ENCODE data around the gene MGAT4A. TPM values are rescaled to one million over a fixed set of nuclear protein-coding genes. Genes with fewer than 3 reads are reported as not detected.

Gene MGAT4A
- total RNA-seq, 2 experiments from 2014 or later, result 200 to 204 TPM

GRCh38 chr2:98777710-98778109, 46.8 kb upstream of the MGAT4A start:
- Histone ChIP-seq H3K36me3 (ENCODE audit: insufficient read depth, low read length) (no peaks in the 10 kb centered on the region), H3K27me3 (ENCODE audit: control insufficient read depth in 1 of 2, insufficient read depth in 2 of 2, low read length in 2 of 2) (no peaks in the 10 kb centered on the region), H3K9me3 (ENCODE audit: control insufficient read depth in 1 of 2, insufficient read depth in 1 of 2, low read length in 2 of 2) (peaks cover 2 to 11% of the 10 kb centered on the region in 2 experiments), H3K27ac (ENCODE audit: low read depth in 1 of 2, low read length in 2 of 2) (no peak overlapping the region), H3K4me3 (ENCODE audit: low read length) (no peak overlapping the region), H3K4me1 (ENCODE audit: insufficient read depth, low read length) (peaks cover 32% of the 10 kb centered on the region)
- Mint-ChIP-seq H3K4me3 (no peak overlapping the region), H3K9me3 (peaks cover 5% of the 10 kb centered on the region), H3K27me3 (no peaks in the 10 kb centered on the region), H3K27ac (no peak overlapping the region), H3K4me1 (ENCODE audit: low read depth) (peaks cover 42% of the 10 kb centered on the region), H3K36me3 (ENCODE audit: low read depth) (no peaks in the 10 kb centered on the region)
- DNase-seq (no peak), ATAC-seq (ENCODE audit: poor library complexity) (no peak)
- intact Hi-C loops (cut with DNase I, micrococcal nuclease), result no loop called here
- TF ChIP-seq, protein P1, sequence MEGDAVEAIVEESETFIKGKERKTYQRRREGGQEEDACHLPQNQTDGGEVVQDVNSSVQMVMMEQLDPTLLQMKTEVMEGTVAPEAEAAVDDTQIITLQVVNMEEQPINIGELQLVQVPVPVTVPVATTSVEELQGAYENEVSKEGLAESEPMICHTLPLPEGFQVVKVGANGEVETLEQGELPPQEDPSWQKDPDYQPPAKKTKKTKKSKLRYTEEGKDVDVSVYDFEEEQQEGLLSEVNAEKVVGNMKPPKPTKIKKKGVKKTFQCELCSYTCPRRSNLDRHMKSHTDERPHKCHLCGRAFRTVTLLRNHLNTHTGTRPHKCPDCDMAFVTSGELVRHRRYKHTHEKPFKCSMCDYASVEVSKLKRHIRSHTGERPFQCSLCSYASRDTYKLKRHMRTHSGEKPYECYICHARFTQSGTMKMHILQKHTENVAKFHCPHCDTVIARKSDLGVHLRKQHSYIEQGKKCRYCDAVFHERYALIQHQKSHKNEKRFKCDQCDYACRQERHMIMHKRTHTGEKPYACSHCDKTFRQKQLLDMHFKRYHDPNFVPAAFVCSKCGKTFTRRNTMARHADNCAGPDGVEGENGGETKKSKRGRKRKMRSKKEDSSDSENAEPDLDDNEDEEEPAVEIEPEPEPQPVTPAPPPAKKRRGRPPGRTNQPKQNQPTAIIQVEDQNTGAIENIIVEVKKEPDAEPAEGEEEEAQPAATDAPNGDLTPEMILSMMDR (IDR thresholded peaks at IDR 0.05), result no peak
- POLR2A ChIA-PET, result interaction anchor here (1.1 kb wide), 1 partner anchor 46 kb away, joined by 4 read pairs; no protein-coding TSS in a partner anchor
- CTCF ChIA-PET, result interaction anchor here (1.5 kb wide), 1 partner anchor 18 kb away, joined by 4 read pairs; no protein-coding TSS in a partner anchor

- ChIA-PET CTCF (no interaction called here), POLR2A (interaction anchor here (1.1 kb wide), 1 partner anchor 46 kb away, joined by 4 read pairs; no protein-coding TSS in a partner anchor)
- Mint-ChIP-seq H3K27me3 (no peaks in the 10 kb centered on the region), H3K36me3 (ENCODE audit: low read depth) (peaks cover 2% of the 10 kb centered on the region), H3K4me3 (no peak overlapping the region), H3K27ac (no peak overlapping the region), H3K9me3 (peaks cover 5% of the 10 kb centered on the region), H3K4me1 (ENCODE audit: low read depth) (peaks cover 48% of the 10 kb centered on the region)
- Histone ChIP-seq H3K36me3 (ENCODE audit: insufficient read depth, low read length) (no peaks in the 10 kb centered on the region), H3K27me3 (ENCODE audit: control insufficient read depth in 1 of 2, insufficient read depth in 2 of 2, low read length in 2 of 2) (no peaks in the 10 kb centered on the region), H3K4me3 (ENCODE audit: low read length) (no peak overlapping the region), H3K4me1 (ENCODE audit: insufficient read depth, low read length) (peaks cover 38% of the 10 kb centered on the region), H3K9me3 (ENCODE audit: control insufficient read depth in 1 of 2, insufficient read depth in 1 of 2, low read length in 2 of 2) (peaks cover 0 to 6% of the 10 kb centered on the region in 2 experiments), H3K27ac (ENCODE audit: low read depth in 1 of 2, low read length in 2 of 2) (no peak overlapping the region)
- TF ChIP-seq, protein P1 (IDR thresholded peaks at IDR 0.05), result no peak
- DNase-seq, result no peak
- no peak for ATAC-seq (ENCODE audit: poor library complexity)
- intact Hi-C loops (cut with DNase I, micrococcal nuclease), result no loop called here
Measured at GRCh38 chr2:98777076-98777475, 46.1 kb upstream of the MGAT4A start.

- TF ChIP-seq, protein P1 (IDR thresholded peaks at IDR 0.05), result no peak
- no peak overlapping the region for H3K27ac ChIP-seq (ENCODE audit: low read depth in 1 of 2, low read length in 2 of 2)
- no peaks in the 10 kb centered on the region for H3K9me3 Mint-ChIP-seq
- no peaks in the 10 kb centered on the region for H3K36me3 ChIP-seq (ENCODE audit: insufficient read depth, low read length)
- ChIA-PET CTCF (no interaction called here), POLR2A (interaction anchor here (11.2 kb wide), 1 partner anchor 43 kb away, joined by 414 read pairs; the partner anchor contains the start of gene MGAT4A)
- no peaks in the 10 kb centered on the region for H3K27me3 ChIP-seq (ENCODE audit: control insufficient read depth in 1 of 2, insufficient read depth in 2 of 2, low read length in 2 of 2)
- no peak for ATAC-seq (ENCODE audit: poor library complexity)
- no peaks in the 10 kb centered on the region for H3K9me3 ChIP-seq (ENCODE audit: control insufficient read depth in 1 of 2, insufficient read depth in 1 of 2, low read length in 2 of 2)
- peaks cover 58% of the 10 kb centered on the region for H3K4me1 Mint-ChIP-seq (ENCODE audit: low read depth)
- H3K4me3 ChIP-seq (ENCODE audit: low read length), result no peak overlapping the region
- H3K27ac Mint-ChIP-seq, result peak overlapping the region; percentile 96
- peak overlapping the region; percentile 12 for H3K4me3 Mint-ChIP-seq
- H3K4me1 ChIP-seq (ENCODE audit: insufficient read depth, low read length), result peaks cover 46% of the 10 kb centered on the region
- H3K27me3 Mint-ChIP-seq, result no peaks in the 10 kb centered on the region
- peaks cover 8% of the 10 kb centered on the region for H3K36me3 Mint-ChIP-seq (ENCODE audit: low read depth)
- no peak for DNase-seq
- intact Hi-C loops (cut with DNase I, micrococcal nuclease), result no loop called here
Measured at GRCh38 chr2:98776136-98776535, 45.2 kb upstream of the MGAT4A start.
